ENCODE data around the gene GRK5.

GRCh38 chr10:119308089-119308488 lies 100.7 kb downstream of the GRK5 start:
- TF ChIP-seq CTCF (IDR thresholded peaks at IDR 0.05): no peak
- TF ChIP-seq POLR2A (IDR thresholded peaks at IDR 0.05): no peak

Data from lower leg skin (tissue), 3 donors.